ENCODE results near the gene TNFRSF1B. TPM values are rescaled to one million over a fixed set of nuclear protein-coding genes. Genes with fewer than 3 reads are reported as not detected.

Gene TNFRSF1B
- total and polyA plus RNA-seq, 9 of the 15 experiments (the other 6 are each of a cell fraction or from before 2014, with no cell fraction given) = 8.8 to 91.3 (median 36.0) TPM

- WGBS (ENCODE audit: insufficient coverage, low coverage, missing lambda C conversion rate) = 31% methylated on average over 20 of the region's 20 CpGs
- peak overlapping the region in 1 of 2 experiments; percentile 70; a peak in 2 of 4 replicates for H3K9ac ChIP-seq (ENCODE audit: insufficient read depth in 1 of 2, low read depth in 2 of 2, low read length in 2 of 2)
- DNase-seq (ENCODE audit: extremely low read depth in 1 of 4, low spot score in 3 of 4) (peak in 1 of 4 experiments; percentile 83), ATAC-seq (peak; percentile 88), FAIRE-seq (peak; percentile 97)
- intact Hi-C loops (cut with micrococcal nuclease) = no loop called here
- ChIA-PET POLR2A (interaction anchor here (0.7 to 1.6 kb wide), 8 partner anchors 11 to 163 kb away, joined by 3 to 4 read pairs (median 3); no protein-coding TSS in a partner anchor), CTCF (ENCODE audit: low intra/inter-chr PET ratio) (interaction anchor here (0.6 to 0.7 kb wide), 2 partner anchors 79 to 114 kb away, joined by 3 to 5 read pairs; no protein-coding TSS in a partner anchor)
- H3K9me3 ChIP-seq (replicated peaks; ENCODE audit: control insufficient read depth, insufficient read depth, low read depth, low read length) = no peaks in the 10 kb centered on the region
- H3K4me2 ChIP-seq (ENCODE audit: insufficient read depth, low read length) = peak overlapping the region; percentile 34
- peaks cover 54% of the 10 kb centered on the region; the same call in 2 of the 3 replicates for H3K36me3 ChIP-seq (ENCODE audit: control insufficient read depth, insufficient read depth, low read length)
- H4K20me1 ChIP-seq (replicated peaks; ENCODE audit: control insufficient read depth, insufficient read depth, low read length) = no peaks in the 10 kb centered on the region
- H3K27me3 ChIP-seq (ENCODE audit: control insufficient read depth in 2 of 2, insufficient read depth in 2 of 2, low read length in 2 of 2) = no peaks in the 10 kb centered on the region
- no TSS peak for BruUV-seq (replicated peaks)
- H3K79me2 ChIP-seq (ENCODE audit: control insufficient read depth, insufficient read depth, low read length) = no peaks in the 10 kb centered on the region
- H3K4me1 ChIP-seq (replicated peaks in 1 of 2; ENCODE audit: control insufficient read depth in 2 of 2, insufficient read depth in 2 of 2, low read length in 2 of 2) = peaks cover 13 to 40% of the 10 kb centered on the region in 2 experiments; a peak in 4 of 5 replicates
- 0 out of 2 replicates have a peak overlapping the region, but pooled peaks have one; percentile 16 for H2AFZ ChIP-seq (ENCODE audit: low read depth, low read length)
- H3K27ac ChIP-seq (ENCODE audit: extremely low read depth, low read depth, low read length) = no peak overlapping the region; the same call in 2 of the 3 replicates
- H3K9me1 ChIP-seq (ENCODE audit: control insufficient read depth, insufficient read depth, low read length) = no peaks in the 10 kb centered on the region
- in situ Hi-C loops (cut with MboI) = no loop called here
- H3K4me3 ChIP-seq = no peak overlapping the region
- TF ChIP-seq TCF3 (CRISPR knock-in tag; IDR thresholded peaks at IDR 0.05) (peak; percentile 81), CBFA2T3 (IDR thresholded peaks at IDR 0.05) (peak; percentile 80), ZNF655 (CRISPR knock-in tag; IDR thresholded peaks at IDR 0.05) (no peak), MTA2 (IDR thresholded peaks at IDR 0.05; ENCODE audit: low read depth) (0 out of 2 replicates have a peak, but pooled peaks have one; percentile 29), CC2D1A (IDR thresholded peaks at IDR 0.05) (no peak), TEAD4 (IDR thresholded peaks at IDR 0.05; ENCODE audit: low read length) (peak; percentile 41), TEAD4 (CRISPR knock-in tag; IDR thresholded peaks at IDR 0.05; ENCODE audit: borderline replicate concordance) (no peak), EP300 (IDR thresholded peaks at IDR 0.05; ENCODE audit: low read length) (peak; percentile 34; the same call in 1 of the 2 replicates), ZC3H4 (CRISPR knock-in tag; IDR thresholded peaks at IDR 0.05; ENCODE audit: borderline replicate concordance) (0 out of 2 replicates have a peak, but pooled peaks have one; percentile 63), MAZ (CRISPR knock-in tag; conservative IDR thresholded peaks at IDR 0.05 in 1 of 2, IDR thresholded peaks at IDR 0.05 in 1 of 2) (no peak; a peak in 1 of 4 replicates), ZNF24 (IDR thresholded peaks at IDR 0.05) (peak; percentile 95), ESRRA (IDR thresholded peaks at IDR 0.05; ENCODE audit: borderline replicate concordance, low read depth) (peak; percentile 29; the same call in 1 of the 2 replicates), ZNF75A (CRISPR knock-in tag; IDR thresholded peaks at IDR 0.05) (no peak), ZKSCAN1 (IDR thresholded peaks at IDR 0.05; ENCODE audit: low read depth, low read length) (peak; percentile 64; the same call in 1 of the 2 replicates), SMAD4 (CRISPR knock-in tag; conservative IDR thresholded peaks at IDR 0.05) (peak; percentile 62), ARID1B (IDR thresholded peaks at IDR 0.05) (peak; percentile 87), NEUROD1 (IDR thresholded peaks at IDR 0.05; ENCODE audit: borderline replicate concordance, low read depth, low read length, partially characterized antibody) (peak; percentile 25), SMARCA5 (IDR thresholded peaks at IDR 0.05) (peak; percentile 60; the same call in 1 of the 2 replicates), SMARCA4 (IDR thresholded peaks at IDR 0.05) (peak; percentile 65), NCOA4 (IDR thresholded peaks at IDR 0.05; ENCODE audit: partially characterized antibody) (no peak), E2F6 (IDR thresholded peaks at IDR 0.05; ENCODE audit: borderline replicate concordance in 1 of 2, extremely low read depth in 1 of 2, insufficient read depth in 1 of 2, insufficient read length in 1 of 2, low read depth in 1 of 2, low read length in 1 of 2, poor library complexity in 1 of 2, severe bottlenecking in 1 of 2) (peak in 1 of 2 experiments; percentile 79)
These were observed 36.6 kb downstream of the TNFRSF1B start for GRCh38 chr1:12203216-12204007.
